Coronary artery (tissue), 2 donors: Measurements from ENCODE around the gene PPP6R3.

ENCODE experiments used
- DNase-seq: peaks from one replicate; pipeline ENCODE4 v3.0.0-alpha.2; 2017; ENCODE audit warnings: low spot score
- H3K27ac ChIP-seq, 2 donors: fragments of 200-600 bp; sonication (generic); one replicate each; pipeline ENCODE4 v1.5.1; 2016 to 2019
- H3K4me3 ChIP-seq: fragments of 200-600 bp; sonication (generic); 2 replicates; pipeline ENCODE4 v1.5.1; 2016; ENCODE audit warnings: mild to moderate bottlenecking, moderate library complexity
- CTCF ChIP-seq: fragments of 200-600 bp; sonication (generic); IDR thresholded peaks from one replicate; pipeline ENCODE4 v1.5.1; 2019; ENCODE audit warnings: antibody characterized with exemption

Gene PPP6R3

GRCh38 chr11:68596231-68596630 is 135.7 kb downstream of the PPP6R3 start:
- H3K27ac ChIP-seq: no peak overlapping the region
- TF ChIP-seq CTCF: no peak
- H3K4me3 ChIP-seq: no peak overlapping the region
- DNase-seq: no peak

- Histone ChIP-seq H3K27ac (no peak overlapping the region), H3K4me3 (no peak overlapping the region)
- no peak for DNase-seq
- no peak for TF ChIP-seq CTCF
These were observed 138.5 kb downstream of the PPP6R3 start for GRCh38 chr11:68598816-68599653.

- H3K4me3 ChIP-seq: no peak overlapping the region
- TF ChIP-seq CTCF: no peak
- H3K27ac ChIP-seq: no peak overlapping the region
- no peak for DNase-seq
These were observed 140.6 kb downstream of the PPP6R3 start for GRCh38 chr11:68601147-68601546.

GRCh38 chr11:68609761-68610160 is 149.2 kb downstream of the PPP6R3 start:
- no peak for TF ChIP-seq CTCF
- H3K4me3 ChIP-seq: no peak overlapping the region
- no peak for DNase-seq
- H3K27ac ChIP-seq: no peak overlapping the region

- Histone ChIP-seq H3K4me3 (no peak overlapping the region), H3K27ac (no peak overlapping the region)
- DNase-seq: no peak
- TF ChIP-seq CTCF: no peak
These were observed 150.0 kb downstream of the PPP6R3 start for GRCh38 chr11:68610452-68611116.

- no peak overlapping the region for H3K27ac ChIP-seq
- no peak for DNase-seq
- no peak for TF ChIP-seq CTCF
- H3K4me3 ChIP-seq: no peak overlapping the region
These were observed 155.1 kb downstream of the PPP6R3 start for GRCh38 chr11:68615657-68616056.
